PC-9 (cell line): ENCODE measurements around the gene TMPRSS5.

Experiments
- CTCF ChIP-seq: fragments of 200-600 bp; sonication (generic); conservative IDR thresholded peaks from 2 replicates; pipeline ENCODE4 v1.6.1; 2017; ENCODE audit warnings: mixed run types, antibody characterized with exemption, mild to moderate bottlenecking, moderate library complexity
- EZH2 ChIP-seq: fragments of 200-600 bp; sonication (generic); IDR thresholded peaks from 2 replicates; pipeline ENCODE4 v1.8.0; 2017; ENCODE audit warnings: antibody characterized with exemption, low read depth

- TF ChIP-seq CTCF (no peak), EZH2 (no peak)
Measured at GRCh38 chr11:113683481-113684046, 22.5 kb downstream of the TMPRSS5 start.
